ENCODE data around the gene APBA2.
"Not testable (repeated sequence)": the region's sequence is repeated elsewhere in the genome, so short reads cannot be mapped to it uniquely, and the experiment has no call there.

DNA sequence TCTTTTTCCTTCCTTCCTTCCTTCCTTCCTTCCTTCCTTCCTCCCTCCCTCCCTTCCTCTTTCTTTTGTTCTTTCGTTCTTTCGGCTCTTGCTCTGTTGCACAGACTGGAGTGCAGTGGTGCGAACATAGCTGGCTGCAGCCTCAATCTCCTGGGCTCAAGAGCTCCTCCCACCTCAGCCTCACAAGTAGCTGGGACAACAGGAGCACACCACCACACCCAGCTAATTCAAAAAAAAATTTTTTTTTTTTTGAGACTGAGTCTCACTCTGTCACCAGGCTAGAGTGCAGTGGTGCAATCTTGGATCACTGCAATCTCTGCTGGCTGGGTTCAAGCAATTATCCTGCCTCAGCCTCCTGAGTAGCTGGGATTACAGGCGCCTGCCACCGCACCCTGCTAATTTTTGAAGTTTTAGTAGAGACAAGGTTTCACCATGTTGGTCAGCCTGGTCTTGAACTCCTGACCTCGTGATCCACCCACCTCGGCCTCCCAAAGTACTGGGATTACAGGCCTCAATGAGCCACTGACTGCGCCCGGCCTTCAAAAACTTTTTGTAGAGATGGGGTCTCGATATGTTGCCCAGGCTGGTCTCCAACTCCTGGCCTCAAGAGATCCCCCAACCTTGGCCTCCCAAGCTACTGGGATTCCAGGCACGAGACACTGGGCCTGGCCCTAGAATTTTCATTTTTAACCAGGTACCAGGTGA is 24.0 kb upstream of the APBA2 start:
- TF ChIP-seq, protein P1, sequence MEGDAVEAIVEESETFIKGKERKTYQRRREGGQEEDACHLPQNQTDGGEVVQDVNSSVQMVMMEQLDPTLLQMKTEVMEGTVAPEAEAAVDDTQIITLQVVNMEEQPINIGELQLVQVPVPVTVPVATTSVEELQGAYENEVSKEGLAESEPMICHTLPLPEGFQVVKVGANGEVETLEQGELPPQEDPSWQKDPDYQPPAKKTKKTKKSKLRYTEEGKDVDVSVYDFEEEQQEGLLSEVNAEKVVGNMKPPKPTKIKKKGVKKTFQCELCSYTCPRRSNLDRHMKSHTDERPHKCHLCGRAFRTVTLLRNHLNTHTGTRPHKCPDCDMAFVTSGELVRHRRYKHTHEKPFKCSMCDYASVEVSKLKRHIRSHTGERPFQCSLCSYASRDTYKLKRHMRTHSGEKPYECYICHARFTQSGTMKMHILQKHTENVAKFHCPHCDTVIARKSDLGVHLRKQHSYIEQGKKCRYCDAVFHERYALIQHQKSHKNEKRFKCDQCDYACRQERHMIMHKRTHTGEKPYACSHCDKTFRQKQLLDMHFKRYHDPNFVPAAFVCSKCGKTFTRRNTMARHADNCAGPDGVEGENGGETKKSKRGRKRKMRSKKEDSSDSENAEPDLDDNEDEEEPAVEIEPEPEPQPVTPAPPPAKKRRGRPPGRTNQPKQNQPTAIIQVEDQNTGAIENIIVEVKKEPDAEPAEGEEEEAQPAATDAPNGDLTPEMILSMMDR (optimal IDR thresholded peaks at IDR 0.05 in 1 of 3, IDR thresholded peaks at IDR 0.05 in 1 of 3, conservative IDR thresholded peaks at IDR 0.05 in 1 of 3; ENCODE audit: extremely low read depth in 1 of 3, insufficient read depth in 2 of 3, low read length in 3 of 3), result not testable (repeated sequence)
- not testable (repeated sequence) for TF ChIP-seq EZH2 (IDR thresholded peaks at IDR 0.05; ENCODE audit: low read length)
